ENCODE data around the gene NELFE. TPM values are rescaled to one million over a fixed set of nuclear protein-coding genes. Genes with fewer than 3 reads are reported as not detected.

The NELFE gene
- 142 and 144 TPM in 2 replicates for total RNA-seq

GRCh38 chr6:31958741-31959739 lies at the start of gene NELFE, which contains the start of gene SKIC2:
TSS of gene NELFE (minus strand) at chr6:31958971. CDS start at chr6:31958446, 525 bp downstream.
TSS of gene SKIC2 (plus strand) at chr6:31959175. CDS start at chr6:31959193, 18 bp downstream.

GRCh38 chr6:31981744-31982143 lies 23.0 kb upstream of the NELFE start, which contains the start of gene C4A:
TSS of gene C4A (plus strand) at chr6:31982057. CDS start at chr6:31982108, 51 bp downstream.

GRCh38 chr6:31971993-31972708 lies 13.4 kb upstream of the NELFE start, which contains the start of gene DXO:
TSS of gene DXO (minus strand) at chr6:31972138. CDS start at chr6:31971675, 463 bp downstream.

GRCh38 chr6:31945507-31946369 lies 13.0 kb downstream of the NELFE start, which contains the start of gene CFB:
TSS of gene CFB (plus strand) at chr6:31946095. CDS start at chr6:31946222, 127 bp downstream.

GRCh38 chr6:31927242-31927862 lies 31.4 kb downstream of the NELFE start, which contains the start of gene C2:
TSS of gene C2 (plus strand) at chr6:31927717. CDS start at chr6:31927753, 36 bp downstream.

Other genes starting within 250 kb of the NELFE start
- not detected in 2 replicates for gene LY6G6D, start 243.6 kb downstream of the NELFE start, total RNA-seq
- not detected in 2 replicates for gene LY6G6C, start 237.2 kb downstream of the NELFE start, total RNA-seq
- not detected in 2 replicates for gene MPIG6B, start 235.6 kb downstream of the NELFE start, total RNA-seq
- 56.0 and 63.8 TPM in 2 replicates for gene DDAH2, start 229.7 kb downstream of the NELFE start, total RNA-seq
- 974 and 1,027 TPM in 2 replicates for gene CLIC1, start 222.4 kb downstream of the NELFE start, total RNA-seq
- 10.9 and 15.5 TPM in 2 replicates for gene MSH5, start 219.0 kb downstream of the NELFE start, total RNA-seq
- gene SAPCD1, start 196.3 kb downstream of the NELFE start, total RNA-seq = 3.2 and 5.8 TPM in 2 replicates
- gene VWA7, start 181.6 kb downstream of the NELFE start, total RNA-seq = 0.45 and 0.67 TPM in 2 replicates
- gene VARS1, start 163.2 kb downstream of the NELFE start, total RNA-seq = 90.6 and 111 TPM in 2 replicates
- gene LSM2, start 152.0 kb downstream of the NELFE start, total RNA-seq = 133 and 134 TPM in 2 replicates
- 0.30 and 0.50 TPM in 2 replicates for gene HSPA1L, start 143.7 kb downstream of the NELFE start, total RNA-seq
- gene HSPA1A, start 143.4 kb downstream of the NELFE start, total RNA-seq = 56.3 and 60.4 TPM in 2 replicates
- 112 and 118 TPM in 2 replicates for gene HSPA1B, start 131.2 kb downstream of the NELFE start, total RNA-seq
- 53.8 and 61.4 TPM in 2 replicates for gene NEU1, start 96.2 kb downstream of the NELFE start, total RNA-seq
- gene SLC44A4, start 80.0 kb downstream of the NELFE start, total RNA-seq = 0.45 TPM in 1 of 2 replicates, not detected in the other
- 38.7 and 39.8 TPM in 2 replicates for gene EHMT2, start 61.3 kb downstream of the NELFE start, total RNA-seq
- 3.0 and 3.3 TPM in 2 replicates for gene ZBTB12, start 56.9 kb downstream of the NELFE start, total RNA-seq
- gene C2, start 31.3 kb downstream of the NELFE start, total RNA-seq = 0.17 and 0.30 TPM in 2 replicates
- 2.0 and 2.7 TPM in 2 replicates for gene CFB, start 12.9 kb downstream of the NELFE start, total RNA-seq
- gene SKIC2, start 204 bp upstream of the NELFE start, total RNA-seq = 44.4 and 46.7 TPM in 2 replicates
- gene DXO, start 13.2 kb upstream of the NELFE start, total RNA-seq = 17.5 and 21.9 TPM in 2 replicates
- gene C4A, start 23.1 kb upstream of the NELFE start, total RNA-seq = 2.7 and 2.8 TPM in 2 replicates
- gene C4B, start 55.8 kb upstream of the NELFE start, total RNA-seq = 1.5 and 2.2 TPM in 2 replicates
- gene CYP21A2, start 79.4 kb upstream of the NELFE start, total RNA-seq = 0.17 TPM in 1 of 2 replicates, not detected in the other
- gene TNXB, start 150.4 kb upstream of the NELFE start, total RNA-seq = under 0.01 and 0.17 TPM in 2 replicates
- gene ATF6B, start 169.3 kb upstream of the NELFE start, total RNA-seq = 25.9 and 31.4 TPM in 2 replicates
- gene FKBPL, start 171.3 kb upstream of the NELFE start, total RNA-seq = 6.4 and 6.7 TPM in 2 replicates
- 0.15 and 0.17 TPM in 2 replicates for gene PRRT1, start 193.0 kb upstream of the NELFE start, total RNA-seq
- 12.2 and 13.6 TPM in 2 replicates for gene PPT2, start 195.2 kb upstream of the NELFE start, total RNA-seq
- gene EGFL8, start 205.6 kb upstream of the NELFE start, total RNA-seq = 0.89 and 1.2 TPM in 2 replicates
- 68.5 and 73.0 TPM in 2 replicates for gene AGPAT1, start 217.1 kb upstream of the NELFE start, total RNA-seq
- 74.6 and 80.7 TPM in 2 replicates for gene RNF5, start 219.4 kb upstream of the NELFE start, total RNA-seq
- gene AGER, start 225.3 kb upstream of the NELFE start, total RNA-seq = 1.0 and 1.3 TPM in 2 replicates
- gene PBX2, start 231.2 kb upstream of the NELFE start, total RNA-seq = 26.9 and 31.5 TPM in 2 replicates
- 11.3 and 15.0 TPM in 2 replicates for gene GPSM3, start 233.7 kb upstream of the NELFE start, total RNA-seq